ENCODE results near the gene FNDC1.
A peak's percentile ranks its signal among the peaks of the same experiment; 100 is the strongest.
"Not testable (repeated sequence)": the region's sequence is repeated elsewhere in the genome, so short reads cannot be mapped to it uniquely, and the experiment has no call there.

Gene FNDC1
- 0 reads per million in 4 donors for total RNA-seq

GRCh38 chr6:159169193-159169555, at the start of gene FNDC1:
TSS of gene FNDC1 (plus strand) at chr6:159169400. CDS start at chr6:159169597, 197 bp downstream.
- peak in 2 of 5 donors; percentile 29 to 41 for DNase-seq

GRCh38 chr6:159119791-159120190, 49.4 kb upstream of the FNDC1 start:
- no peak for DNase-seq

GRCh38 chr6:159121486-159121885, 47.7 kb upstream of the FNDC1 start:
- DNase-seq: no peak

GRCh38 chr6:159122453-159122852, 46.7 kb upstream of the FNDC1 start:
- no peak for DNase-seq

GRCh38 chr6:159123831-159124230, 45.4 kb upstream of the FNDC1 start:
- not testable (repeated sequence) for DNase-seq

- DNase-seq: no peak
Measured at GRCh38 chr6:159125014-159125609, 44.1 kb upstream of the FNDC1 start.

- no peak for DNase-seq
Measured at GRCh38 chr6:159125951-159126352, 43.2 kb upstream of the FNDC1 start.

- DNase-seq: no peak
Measured at GRCh38 chr6:159126590-159126989, 42.6 kb upstream of the FNDC1 start.

GRCh38 chr6:159127701-159128100, 41.5 kb upstream of the FNDC1 start:
- DNase-seq: no peak

- no peak for DNase-seq
Measured at GRCh38 chr6:159128978-159129377, 40.2 kb upstream of the FNDC1 start.

- no peak for DNase-seq
Measured at GRCh38 chr6:159130846-159131245, 38.4 kb upstream of the FNDC1 start.

GRCh38 chr6:159131709-159132108, 37.5 kb upstream of the FNDC1 start:
- DNase-seq: no peak

GRCh38 chr6:159132664-159133063, 36.5 kb upstream of the FNDC1 start:
- DNase-seq: no peak

GRCh38 chr6:159134701-159135364, 34.4 kb upstream of the FNDC1 start:
- peak; percentile 45 to 71 (median 60) for DNase-seq

- no peak for DNase-seq
Measured at GRCh38 chr6:159137676-159138075, 31.5 kb upstream of the FNDC1 start.

GRCh38 chr6:159142531-159142930, 26.7 kb upstream of the FNDC1 start:
- DNase-seq: no peak

- DNase-seq: no peak
Measured at GRCh38 chr6:159148641-159149040, 20.6 kb upstream of the FNDC1 start.

- no peak for DNase-seq
Measured at GRCh38 chr6:159149641-159150040, 19.6 kb upstream of the FNDC1 start.

- no peak for DNase-seq
Measured at GRCh38 chr6:159151266-159151855, 17.8 kb upstream of the FNDC1 start.

GRCh38 chr6:159152041-159152440, 17.2 kb upstream of the FNDC1 start:
- DNase-seq: no peak

GRCh38 chr6:159152782-159153181, 16.4 kb upstream of the FNDC1 start:
- no peak for DNase-seq

- DNase-seq: no peak
Measured at GRCh38 chr6:159155679-159156078, 13.5 kb upstream of the FNDC1 start.

- DNase-seq: no peak
Measured at GRCh38 chr6:159156089-159156488, 13.1 kb upstream of the FNDC1 start.

GRCh38 chr6:159157431-159157830, 11.8 kb upstream of the FNDC1 start:
- DNase-seq: no peak
